NCI-H2196 treated with DMSO at 0.1 percent for 48 hours (cell line): ENCODE results near the gene EDNRA.

Experiments
- DNase-seq: peaks from one replicate; lab custom pipeline; 2025; ENCODE audit not compliant: unreplicated experiment; lab: John Stamatoyannopoulos, UW

The EDNRA gene

DNA sequence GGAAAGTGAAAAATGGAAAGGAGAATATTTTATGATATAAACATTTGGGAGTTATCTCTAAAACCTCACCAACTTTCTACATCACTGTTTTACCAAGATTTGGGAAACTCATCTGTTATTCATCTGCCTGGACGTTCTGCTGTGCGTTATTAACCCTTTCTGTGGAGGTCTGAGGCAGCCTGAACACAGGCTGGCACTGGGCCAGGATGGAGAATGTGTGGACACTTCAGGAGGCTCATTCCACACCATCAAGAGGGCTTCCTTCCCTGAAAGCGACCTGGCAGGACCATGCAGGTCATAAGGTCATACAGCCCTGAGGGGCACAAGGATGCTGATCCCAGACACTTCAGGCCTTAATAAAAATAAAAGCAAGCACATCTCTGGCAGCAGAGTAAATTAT lies 105.1 kb downstream of the EDNRA start:
- no peak for DNase-seq

DNA sequence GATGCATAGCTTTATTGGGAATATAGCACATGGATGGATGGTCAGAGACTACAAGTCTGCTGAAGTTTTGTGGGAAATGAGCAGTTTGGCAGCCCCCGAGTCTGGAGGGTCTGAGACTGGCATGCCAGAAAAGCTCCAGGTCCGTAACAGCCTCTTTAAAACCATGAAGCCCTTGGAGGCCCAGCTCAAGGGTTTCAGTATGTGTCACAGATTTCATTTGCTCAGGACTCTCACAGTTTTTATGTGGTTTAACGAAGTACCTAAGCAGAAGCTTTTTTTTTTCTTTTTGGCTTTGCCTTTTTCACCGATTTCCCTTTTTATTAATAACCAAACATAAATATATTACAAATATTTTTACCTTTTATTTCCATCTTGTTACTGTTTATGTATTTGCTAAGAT lies 105.7 kb downstream of the EDNRA start:
- no peak for DNase-seq

DNA sequence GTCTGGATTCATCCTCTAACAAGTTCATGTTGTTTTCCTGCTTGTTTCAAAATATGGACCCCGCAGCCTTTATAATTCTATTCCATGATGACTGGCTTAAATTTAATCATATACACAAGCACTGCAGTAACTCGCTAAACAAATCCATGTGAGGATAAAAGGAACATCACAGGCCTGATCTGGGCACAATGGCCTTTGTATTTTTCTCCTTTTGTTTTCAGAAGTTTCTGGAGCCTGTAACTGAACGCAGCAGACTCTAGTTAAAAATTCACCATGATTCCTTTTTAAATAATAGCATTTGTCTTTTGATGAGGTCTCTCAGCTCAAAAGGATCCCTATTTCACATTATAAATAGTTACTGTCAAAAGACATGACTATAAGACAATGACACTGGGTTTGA lies 106.1 kb downstream of the EDNRA start:
- DNase-seq, result no peak

DNA sequence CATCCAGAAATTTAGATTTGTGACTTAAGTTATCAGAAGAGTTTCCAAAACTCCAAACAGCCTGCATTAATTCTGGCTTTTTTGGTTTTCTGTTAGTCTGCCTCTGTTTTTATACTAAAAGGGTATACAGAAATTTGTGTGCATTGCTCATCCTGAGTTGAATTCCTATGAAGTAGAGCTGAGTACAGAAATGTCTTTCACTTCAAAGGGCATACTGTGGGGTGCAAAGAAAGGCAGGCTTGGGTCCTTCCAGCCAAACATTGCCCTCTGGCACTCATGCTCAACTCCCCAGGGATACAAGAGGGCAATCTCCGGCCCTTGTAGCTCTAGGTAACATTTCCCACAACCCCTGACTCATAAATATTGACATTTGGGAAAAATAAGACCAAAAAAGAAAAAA lies 108.7 kb downstream of the EDNRA start:
- no peak for DNase-seq

DNA sequence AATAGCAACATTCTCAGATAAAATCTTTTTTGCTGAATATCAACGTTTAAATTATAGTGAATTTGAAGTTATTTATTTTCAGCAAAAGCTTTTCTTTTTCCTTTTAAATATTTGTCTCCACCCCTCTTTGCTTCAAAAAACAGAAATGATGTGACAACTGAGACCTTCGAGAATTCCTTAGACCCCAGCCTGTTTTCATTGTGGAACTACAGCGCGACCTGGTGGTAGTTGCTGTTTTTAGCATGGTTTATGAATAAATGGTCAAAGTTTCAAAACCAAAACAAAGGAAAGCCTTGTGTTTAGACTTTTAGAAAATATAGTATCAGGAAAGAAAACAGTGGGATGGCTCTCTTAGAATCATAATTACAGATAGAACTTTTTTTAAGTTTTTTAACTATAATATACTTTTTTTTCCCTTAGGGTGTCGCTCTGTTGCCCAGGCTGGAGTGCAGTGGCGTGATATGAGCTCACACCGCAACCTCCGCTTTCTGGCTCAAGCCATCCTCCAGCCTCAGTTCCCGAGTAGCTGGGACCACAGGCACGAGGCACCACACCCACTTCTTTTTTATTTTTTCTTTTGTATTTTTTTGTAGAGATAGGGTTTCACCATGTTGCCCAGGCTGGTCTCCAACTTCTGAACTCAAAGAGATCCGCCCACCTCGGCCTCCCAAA lies 109.5 kb downstream of the EDNRA start:
- peak; percentile 0 for DNase-seq

DNA sequence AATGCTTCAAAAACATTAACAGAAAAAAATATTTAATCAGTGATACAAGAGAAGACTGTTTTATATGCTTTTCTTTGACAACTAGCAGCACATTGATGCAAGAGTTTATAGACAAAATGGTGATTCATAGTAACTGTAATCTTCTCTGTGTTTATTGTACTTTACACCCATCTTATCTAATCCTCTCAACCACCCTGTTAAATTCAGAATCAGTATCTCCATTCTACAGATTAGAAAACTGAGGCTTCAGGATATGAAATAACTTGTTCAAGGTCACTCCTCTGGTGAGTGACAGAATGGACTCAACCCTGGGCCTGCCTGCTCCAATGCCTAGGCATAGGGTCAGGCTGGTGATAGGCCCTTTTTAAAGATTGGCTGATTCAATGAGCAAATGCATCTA lies 110.2 kb downstream of the EDNRA start:
- no peak for DNase-seq

DNA sequence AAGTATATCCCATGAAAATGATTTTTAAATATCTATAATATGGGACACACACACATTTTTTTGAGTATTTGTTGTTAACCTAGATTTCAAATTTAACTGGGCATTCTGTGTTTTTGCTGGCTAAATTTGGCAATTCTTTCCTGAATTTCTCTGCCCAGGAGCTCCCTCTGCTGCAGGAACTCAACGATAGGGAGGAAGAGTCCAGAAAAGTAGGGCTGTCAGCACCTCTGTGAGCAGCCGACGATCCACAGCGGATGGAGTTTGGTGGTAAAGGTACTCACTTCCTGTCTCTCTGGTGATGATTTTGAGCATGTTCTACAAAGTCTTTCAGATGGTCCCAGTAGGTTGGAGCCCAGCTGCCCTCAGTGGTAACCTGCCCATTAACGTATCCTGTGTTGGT lies 113.2 kb downstream of the EDNRA start:
- DNase-seq, result no peak
